ENCODE results near the gene KLHDC10. TPM values are rescaled to one million over a fixed set of nuclear protein-coding genes. Genes with fewer than 3 reads are reported as not detected.

KLHDC10 gene
- polyA plus RNA-seq, 1 donor (not counting 4 experiments of a cell fraction or from before 2014, with no cell fraction given): 22.7 TPM

DNA sequence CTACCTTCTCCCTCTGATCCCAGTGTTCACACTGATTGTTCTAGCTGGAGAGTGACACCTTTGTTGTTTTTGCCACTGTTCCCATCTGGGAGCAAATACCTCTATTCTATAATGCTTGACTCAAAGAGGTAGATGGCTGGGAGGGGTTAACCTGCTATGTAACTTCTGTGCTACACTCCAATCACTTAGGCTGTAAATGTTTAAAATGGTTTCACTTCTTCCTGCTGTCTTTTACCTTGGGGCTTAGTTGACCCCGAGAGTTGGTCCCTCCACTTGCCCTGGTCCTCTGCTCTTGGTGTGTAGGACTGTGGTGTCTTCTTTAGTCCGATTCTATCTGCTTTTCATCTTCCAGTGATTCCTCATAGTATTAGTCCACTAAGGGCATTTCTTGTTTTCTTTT, 22.3 kb downstream of the KLHDC10 start:
- TF ChIP-seq EZH2 (IDR thresholded peaks at IDR 0.05; ENCODE audit: low read length): no peak
- TF ChIP-seq, protein P1, sequence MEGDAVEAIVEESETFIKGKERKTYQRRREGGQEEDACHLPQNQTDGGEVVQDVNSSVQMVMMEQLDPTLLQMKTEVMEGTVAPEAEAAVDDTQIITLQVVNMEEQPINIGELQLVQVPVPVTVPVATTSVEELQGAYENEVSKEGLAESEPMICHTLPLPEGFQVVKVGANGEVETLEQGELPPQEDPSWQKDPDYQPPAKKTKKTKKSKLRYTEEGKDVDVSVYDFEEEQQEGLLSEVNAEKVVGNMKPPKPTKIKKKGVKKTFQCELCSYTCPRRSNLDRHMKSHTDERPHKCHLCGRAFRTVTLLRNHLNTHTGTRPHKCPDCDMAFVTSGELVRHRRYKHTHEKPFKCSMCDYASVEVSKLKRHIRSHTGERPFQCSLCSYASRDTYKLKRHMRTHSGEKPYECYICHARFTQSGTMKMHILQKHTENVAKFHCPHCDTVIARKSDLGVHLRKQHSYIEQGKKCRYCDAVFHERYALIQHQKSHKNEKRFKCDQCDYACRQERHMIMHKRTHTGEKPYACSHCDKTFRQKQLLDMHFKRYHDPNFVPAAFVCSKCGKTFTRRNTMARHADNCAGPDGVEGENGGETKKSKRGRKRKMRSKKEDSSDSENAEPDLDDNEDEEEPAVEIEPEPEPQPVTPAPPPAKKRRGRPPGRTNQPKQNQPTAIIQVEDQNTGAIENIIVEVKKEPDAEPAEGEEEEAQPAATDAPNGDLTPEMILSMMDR (optimal IDR thresholded peaks at IDR 0.05 in 1 of 3, IDR thresholded peaks at IDR 0.05 in 1 of 3, conservative IDR thresholded peaks at IDR 0.05 in 1 of 3; ENCODE audit: extremely low read depth in 1 of 3, insufficient read depth in 2 of 3, low read length in 3 of 3): no peak
- no peaks in the 10 kb centered on the region for H3K9me1 ChIP-seq (ENCODE audit: control insufficient read depth, extremely low read depth, insufficient read depth, low read length)
- peaks cover 23% of the 10 kb centered on the region for H3K79me2 ChIP-seq (ENCODE audit: control insufficient read depth, insufficient read depth, low read length)
- H3K4me3 ChIP-seq (ENCODE audit: control insufficient read depth in 2 of 3, extremely low read depth in 1 of 3, insufficient read depth in 2 of 3, low read depth in 1 of 3, low read length in 3 of 3): no peak overlapping the region
- H3K4me2 ChIP-seq (ENCODE audit: control insufficient read depth, extremely low read depth, insufficient read depth, low read depth, low read length): no peak overlapping the region
- H3K4me1 ChIP-seq (ENCODE audit: control insufficient read depth, extremely low read depth, insufficient read depth, low read length): no peaks in the 10 kb centered on the region
- no peak overlapping the region for H2AFZ ChIP-seq (ENCODE audit: control insufficient read depth, low read length)
- no peak overlapping the region for H3K9ac ChIP-seq (ENCODE audit: control insufficient read depth, extremely low read depth, insufficient read depth, low read length)
- no peak for DNase-seq (ENCODE audit: low read depth, low spot score)
- H4K20me1 ChIP-seq (ENCODE audit: control insufficient read depth, extremely low read depth, insufficient read depth, low read length): no peaks in the 10 kb centered on the region
- no peak for FAIRE-seq
- no peaks in the 10 kb centered on the region for H3K27me3 ChIP-seq (ENCODE audit: control insufficient read depth, extremely low read depth, insufficient read depth, low read length)
- H3K27ac ChIP-seq (ENCODE audit: control insufficient read depth, insufficient read depth, low read length): no peak overlapping the region
- no peaks in the 10 kb centered on the region for H3K36me3 ChIP-seq (ENCODE audit: control insufficient read depth in 2 of 2, extremely low read depth in 1 of 2, insufficient read depth in 2 of 2, low read length in 2 of 2)
- H3K9me3 ChIP-seq (ENCODE audit: control insufficient read depth, low read depth, low read length): no peaks in the 10 kb centered on the region
- dilution Hi-C loops (cut with MboI; ENCODE audit: extremely low pct_ligation_motif_present, low sequenced_read_pairs): no loop called here

DNA sequence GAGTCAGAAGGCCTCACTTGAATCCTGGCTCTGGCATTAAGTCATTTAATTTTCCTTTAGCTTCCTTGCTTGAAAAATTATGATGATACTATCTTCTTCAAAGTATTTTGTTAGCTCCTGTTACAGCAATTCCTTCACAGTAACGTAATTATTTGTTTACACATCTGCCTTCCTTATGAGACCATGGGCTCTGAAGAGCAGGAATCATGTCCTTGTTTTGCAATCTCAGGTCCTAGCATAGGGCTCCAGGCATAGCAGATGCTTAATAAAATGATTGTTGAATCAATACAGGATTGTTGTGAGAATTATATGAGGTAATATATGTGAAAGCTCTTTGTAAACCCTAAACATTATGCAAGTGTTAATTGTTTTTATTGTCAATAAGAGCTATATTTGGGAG, 25.5 kb downstream of the KLHDC10 start:
- Histone ChIP-seq H3K79me2 (ENCODE audit: control insufficient read depth, insufficient read depth, low read length) (peaks cover 10% of the 10 kb centered on the region), H3K27me3 (ENCODE audit: control insufficient read depth, extremely low read depth, insufficient read depth, low read length) (no peaks in the 10 kb centered on the region), H3K9me1 (ENCODE audit: control insufficient read depth, extremely low read depth, insufficient read depth, low read length) (no peaks in the 10 kb centered on the region), H3K4me2 (ENCODE audit: control insufficient read depth, extremely low read depth, insufficient read depth, low read depth, low read length) (no peak overlapping the region), H2AFZ (ENCODE audit: control insufficient read depth, low read length) (no peak overlapping the region), H3K36me3 (ENCODE audit: control insufficient read depth in 2 of 2, extremely low read depth in 1 of 2, insufficient read depth in 2 of 2, low read length in 2 of 2) (no peaks in the 10 kb centered on the region), H3K9ac (ENCODE audit: control insufficient read depth, extremely low read depth, insufficient read depth, low read length) (no peak overlapping the region), H4K20me1 (ENCODE audit: control insufficient read depth, extremely low read depth, insufficient read depth, low read length) (no peaks in the 10 kb centered on the region), H3K4me3 (ENCODE audit: control insufficient read depth in 2 of 3, extremely low read depth in 1 of 3, insufficient read depth in 2 of 3, low read depth in 1 of 3, low read length in 3 of 3) (no peak overlapping the region), H3K4me1 (ENCODE audit: control insufficient read depth, extremely low read depth, insufficient read depth, low read length) (no peaks in the 10 kb centered on the region), H3K27ac (ENCODE audit: control insufficient read depth, insufficient read depth, low read length) (no peak overlapping the region), H3K9me3 (ENCODE audit: control insufficient read depth, low read depth, low read length) (no peaks in the 10 kb centered on the region)
- DNase-seq (ENCODE audit: low read depth, low spot score): no peak
- TF ChIP-seq EZH2 (IDR thresholded peaks at IDR 0.05; ENCODE audit: low read length): no peak
- TF ChIP-seq, protein P1 (optimal IDR thresholded peaks at IDR 0.05 in 1 of 3, IDR thresholded peaks at IDR 0.05 in 1 of 3, conservative IDR thresholded peaks at IDR 0.05 in 1 of 3; ENCODE audit: extremely low read depth in 1 of 3, insufficient read depth in 2 of 3, low read length in 3 of 3): no peak
- FAIRE-seq: no peak
- dilution Hi-C loops (cut with MboI; ENCODE audit: extremely low pct_ligation_motif_present, low sequenced_read_pairs): no loop called here
